ENCODE results near the gene ANKHD1.
A peak's percentile ranks its signal among the peaks of the same experiment; 100 is the strongest.

The ANKHD1 gene

GRCh38 chr5:140358738-140359310 lies 42.8 kb upstream of the ANKHD1 start:
- Histone ChIP-seq H3K9me3 (ENCODE audit: control insufficient read depth, insufficient read depth, low read depth, low read length) (no peaks in the 10 kb centered on the region), H3K4me3 (ENCODE audit: low read depth, low read length) (no peak overlapping the region), H3K36me3 (ENCODE audit: control insufficient read depth in 2 of 2, insufficient read depth in 1 of 2, low read length in 2 of 2) (no peaks in the 10 kb centered on the region), H3K27ac (ENCODE audit: extremely low read depth, low read depth, low read length) (no peak overlapping the region), H3K4me1 (ENCODE audit: control insufficient read depth, insufficient read depth, low read length) (no peaks in the 10 kb centered on the region)
- TF ChIP-seq ZBTB48 (tag by site-specific recombination; IDR thresholded peaks at IDR 0.05): 0 out of 2 replicates have a peak, but pooled peaks have one; percentile 14
- TF ChIP-seq ZNF16 (tag by site-specific recombination; IDR thresholded peaks at IDR 0.05; ENCODE audit: low read depth): no peak
- peak; percentile 39; the same call in 1 of the 2 replicates for TF ChIP-seq CTCF (tag by site-specific recombination; IDR thresholded peaks at IDR 0.05)
- no peak for TF ChIP-seq ZNF488 (tag by site-specific recombination; IDR thresholded peaks at IDR 0.05)
- peak; percentile 66 for TF ChIP-seq PRDM10 (tag by site-specific recombination; IDR thresholded peaks at IDR 0.05)
- TF ChIP-seq ZNF146 (tag by site-specific recombination; IDR thresholded peaks at IDR 0.05): no peak
- TF ChIP-seq FEZF1 (tag by site-specific recombination; IDR thresholded peaks at IDR 0.05): peak; percentile 42; the same call in 1 of the 2 replicates
- TF ChIP-seq ZNF654 (tag by site-specific recombination; IDR thresholded peaks at IDR 0.05; ENCODE audit: low read depth): peak; percentile 24
- no peak for TF ChIP-seq ZFP41 (tag by site-specific recombination; IDR thresholded peaks at IDR 0.05; ENCODE audit: borderline replicate concordance)
- no peak for TF ChIP-seq ZNF785 (tag by site-specific recombination; IDR thresholded peaks at IDR 0.05)
- TF ChIP-seq ZNF621 (tag by site-specific recombination; IDR thresholded peaks at IDR 0.05): no peak
- no peak for TF ChIP-seq ZNF175 (tag by site-specific recombination; IDR thresholded peaks at IDR 0.05)
- ChIA-PET CTCF (interaction anchor here (0.5 to 4.7 kb wide), 50 partner anchors 9 to 1120 kb away, joined by 3 to 88 read pairs (median 4); partner anchors contain the start of genes HBEGF and IK), POLR2A (interaction anchor here (1.4 to 1.9 kb wide), 4 partner anchors 12 to 289 kb away, joined by 3 to 11 read pairs (median 6); partner anchors contain the start of genes HBEGF, IK and NDUFA2)

GRCh38 chr5:140360101-140360500 lies 41.5 kb upstream of the ANKHD1 start, which contains the start of gene SLC4A9:
SLC4A9 (plus strand) TSS chr5:140360194; CDS start chr5:140360237, 43 bp downstream.
- ChIA-PET CTCF (interaction anchor here (0.6 to 4.7 kb wide), 7 partner anchors 12 to 294 kb away, joined by 3 to 88 read pairs (median 4); partner anchors contain the start of gene HBEGF), POLR2A (interaction anchor here (0.9 kb wide), 1 partner anchor 14 kb away, joined by 3 read pairs; the partner anchor contains the start of gene HBEGF)
- TF ChIP-seq REST (tag by site-specific recombination; IDR thresholded peaks at IDR 0.05): peak; percentile 45; the same call in 1 of the 2 replicates
- TF ChIP-seq KLF1 (tag by site-specific recombination; IDR thresholded peaks at IDR 0.05): no peak
- H3K4me1 ChIP-seq (ENCODE audit: control insufficient read depth, insufficient read depth, low read length): no peaks in the 10 kb centered on the region
- H3K27ac ChIP-seq (ENCODE audit: extremely low read depth, low read depth, low read length): no peak within 1 kb of the TSS
- H3K4me3 ChIP-seq (ENCODE audit: low read depth, low read length): no peak within 1 kb of the TSS
- H3K9me3 ChIP-seq (ENCODE audit: control insufficient read depth, insufficient read depth, low read depth, low read length): no peaks in the 10 kb centered on the region
- H3K36me3 ChIP-seq (ENCODE audit: control insufficient read depth in 2 of 2, insufficient read depth in 1 of 2, low read length in 2 of 2): no peaks in the 10 kb centered on the region

All from HEK293 (cell line).